Erythroblast (primary cell): ENCODE results near the gene BLTP3B.

ENCODE experiments used
- GATA1 ChIP-seq: IDR thresholded peaks from 2 replicates; pipeline ENCODE4 v1.6.1; 2011; ENCODE audit warnings: low read depth, mild to moderate bottlenecking, control low read depth, low read length, moderate library complexity
- POLR2A ChIP-seq: IDR thresholded peaks from 2 replicates; pipeline ENCODE4 v1.6.1; 2011; ENCODE audit warnings: mild to moderate bottlenecking, low read length

DNA sequence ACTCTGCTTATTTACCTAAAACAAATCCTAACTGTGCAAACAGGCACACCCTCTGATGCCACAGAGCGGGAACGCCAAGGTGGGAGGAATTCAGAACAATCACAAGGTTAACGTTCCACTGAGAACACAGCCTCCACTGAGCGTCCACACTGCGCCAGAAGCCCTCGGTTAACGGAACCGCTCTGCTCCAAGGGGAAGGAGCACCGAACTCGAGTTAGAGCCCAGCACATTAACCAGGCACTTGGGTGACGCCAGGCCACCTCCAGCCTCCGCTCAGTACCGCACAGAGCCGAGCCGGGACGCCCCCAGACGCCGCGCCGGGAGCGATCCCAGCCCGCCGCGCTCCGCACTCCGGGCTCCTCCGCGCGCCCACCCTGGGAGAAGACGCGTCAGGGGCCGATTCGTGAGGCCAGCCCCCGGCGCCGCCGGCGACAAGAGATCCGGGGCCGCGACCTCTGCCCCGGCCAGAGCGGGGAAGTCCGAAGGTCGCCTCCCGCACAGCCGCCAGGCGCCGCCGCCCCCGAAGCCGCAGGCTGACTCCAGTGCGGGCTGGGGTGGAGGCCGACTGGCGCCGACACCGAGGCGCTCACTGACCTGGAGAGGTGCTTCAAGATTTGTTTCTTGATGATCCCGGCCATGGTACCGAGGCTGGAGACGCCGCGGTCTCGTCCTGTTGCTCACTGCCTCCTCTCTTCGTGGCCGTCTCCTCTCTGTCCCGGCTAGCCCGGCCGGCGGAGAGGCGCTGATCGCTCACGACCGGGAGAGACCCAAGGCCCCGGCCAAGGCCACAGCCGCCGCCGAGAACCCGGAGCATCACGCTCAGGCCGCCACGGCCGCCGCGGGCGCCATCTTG is 450 bp downstream of the BLTP3B start:
- TF ChIP-seq POLR2A (peak; percentile 72), GATA1 (no peak)
